Ascending aorta (tissue), 2 donors: Measurements from ENCODE around the gene MMP20. TPM values are rescaled to one million over a fixed set of nuclear protein-coding genes. Genes with fewer than 3 reads are reported as not detected.

Experiments
- DNase-seq, 2 donors: peaks; one replicate each; pipeline ENCODE4 v3.0.0-alpha.2; 2019; ENCODE audit warnings: low spot score in 2 of 2
- H3K27ac ChIP-seq, 2 donors: fragments of 200-600 bp; sonication (generic); one replicate each; pipeline ENCODE4 v1.5.1; 2016 to 2017; ENCODE audit warnings: mild to moderate bottlenecking in 1 of 2
- H3K27me3 ChIP-seq: fragments of 200-600 bp; sonication (generic); one replicate; pipeline ENCODE4 v1.5.1; 2017
- H3K36me3 ChIP-seq, 2 donors: fragments of 200-600 bp; sonication (generic); one replicate each; pipeline ENCODE4 v1.5.1; 2016
- H3K4me1 ChIP-seq, 2 donors: fragments of 200-600 bp; sonication (generic); one replicate each; pipeline ENCODE4 v1.5.1; 2016 to 2017; ENCODE audit warnings: mild to moderate bottlenecking in 1 of 2
- H3K4me3 ChIP-seq, 2 donors: fragments of 200-600 bp; sonication (generic); one replicate each; pipeline ENCODE4 v1.5.1; 2016 to 2017; ENCODE audit warnings: mild to moderate bottlenecking in 1 of 2
- H3K9me3 ChIP-seq, 2 donors: fragments of 200-600 bp; sonication (generic); one replicate each; pipeline ENCODE4 v1.5.1; 2016
- CTCF ChIP-seq, 3 experiments: fragments of 200-600 bp in 2 of 3; fragments of 450-650 bp in 1 of 3; sonication (generic) in 2 of 3; IDR thresholded peaks; one replicate each; pipeline ENCODE4 v1.5.1; 2016 to 2019; ENCODE audit warnings: antibody characterized with exemption in 3 of 3, mild to moderate bottlenecking in 1 of 3, moderate library complexity in 1 of 3
- intact Hi-C: fragments of 100-400 bp; cut with DNase I; formaldehyde crosslinking; loops from one replicate; pipeline ENCODE4 v1.15.1; 2023
- total RNA-seq: library from RNA; depleted of rRNA; stranded (reverse); fragments of >200 nt; gene quantifications from one replicate; pipeline ENCODE4 v1.1.0, GENCODE V29; 2016

Gene MMP20
- total RNA-seq, 1 donor from 2014 or later: not detected

DNA sequence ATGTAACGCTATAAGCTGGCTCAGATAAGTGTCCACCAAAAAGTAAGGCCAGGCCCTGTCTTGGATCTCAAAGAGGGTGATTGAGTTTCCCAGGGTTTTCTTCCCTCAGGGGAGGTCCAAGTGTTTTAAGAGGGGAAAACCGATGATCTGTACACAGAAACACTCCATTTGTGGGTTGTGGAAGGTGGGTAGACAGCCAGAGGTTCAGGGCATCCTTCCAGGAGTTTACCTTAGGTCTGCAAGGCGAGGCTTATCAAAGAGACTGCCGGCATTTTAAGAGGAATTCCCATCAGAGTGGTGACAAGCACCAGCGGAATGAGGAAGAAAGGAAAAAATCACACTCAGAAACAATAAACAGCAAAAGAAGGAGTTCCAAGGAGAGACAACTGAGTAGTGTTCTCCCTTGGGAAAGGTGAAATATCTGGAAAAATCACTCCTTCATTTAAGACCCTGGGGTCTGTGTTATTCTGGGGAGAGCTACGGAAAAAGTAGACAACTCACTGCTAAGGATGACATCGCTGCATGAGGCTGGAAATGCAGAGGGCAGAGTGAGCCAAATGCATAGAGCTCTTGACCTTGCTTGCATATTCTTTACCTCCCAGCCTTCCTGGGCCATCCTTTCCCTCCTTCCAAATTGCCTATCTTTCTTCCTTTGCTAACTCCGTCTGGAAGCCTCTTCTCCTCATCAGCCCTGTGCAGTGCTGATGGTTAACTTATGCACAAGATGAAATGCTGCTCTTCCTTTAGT lies 72.5 kb downstream of the MMP20 start:
- H3K36me3 ChIP-seq: no peaks in the 10 kb centered on the region
- DNase-seq: no peak
- H3K27ac ChIP-seq: no peak overlapping the region
- H3K9me3 ChIP-seq: no peaks in the 10 kb centered on the region
- intact Hi-C loops: no loop called here
- H3K4me3 ChIP-seq: no peak overlapping the region
- TF ChIP-seq CTCF (IDR thresholded peaks at IDR 0.05): no peak
- no peaks in the 10 kb centered on the region for H3K27me3 ChIP-seq
- H3K4me1 ChIP-seq: no peaks in the 10 kb centered on the region

GRCh38 chr11:102552020-102552419 lies 73.1 kb downstream of the MMP20 start:
- no peaks in the 10 kb centered on the region for H3K27me3 ChIP-seq
- H3K36me3 ChIP-seq: no peaks in the 10 kb centered on the region
- TF ChIP-seq CTCF (IDR thresholded peaks at IDR 0.05): no peak
- no peak overlapping the region for H3K27ac ChIP-seq
- H3K4me1 ChIP-seq: no peaks in the 10 kb centered on the region
- H3K9me3 ChIP-seq: no peaks in the 10 kb centered on the region
- no peak for DNase-seq
- H3K4me3 ChIP-seq: no peak overlapping the region
- intact Hi-C loops: no loop called here

GRCh38 chr11:102551169-102551781 lies 73.9 kb downstream of the MMP20 start:
- Histone ChIP-seq H3K9me3 (no peaks in the 10 kb centered on the region), H3K27me3 (no peaks in the 10 kb centered on the region), H3K4me1 (no peaks in the 10 kb centered on the region), H3K27ac (no peak overlapping the region), H3K4me3 (no peak overlapping the region), H3K36me3 (no peaks in the 10 kb centered on the region)
- no peak for TF ChIP-seq CTCF (IDR thresholded peaks at IDR 0.05)
- intact Hi-C loops: no loop called here
- no peak for DNase-seq

GRCh38 chr11:102546923-102547471 lies 78.1 kb downstream of the MMP20 start:
- no peaks in the 10 kb centered on the region for H3K9me3 ChIP-seq
- no peak for TF ChIP-seq CTCF (IDR thresholded peaks at IDR 0.05)
- intact Hi-C loops: no loop called here
- no peaks in the 10 kb centered on the region for H3K36me3 ChIP-seq
- H3K4me1 ChIP-seq: no peaks in the 10 kb centered on the region
- no peaks in the 10 kb centered on the region for H3K27me3 ChIP-seq
- no peak for DNase-seq
- H3K4me3 ChIP-seq: no peak overlapping the region
- H3K27ac ChIP-seq: no peak overlapping the region

DNA sequence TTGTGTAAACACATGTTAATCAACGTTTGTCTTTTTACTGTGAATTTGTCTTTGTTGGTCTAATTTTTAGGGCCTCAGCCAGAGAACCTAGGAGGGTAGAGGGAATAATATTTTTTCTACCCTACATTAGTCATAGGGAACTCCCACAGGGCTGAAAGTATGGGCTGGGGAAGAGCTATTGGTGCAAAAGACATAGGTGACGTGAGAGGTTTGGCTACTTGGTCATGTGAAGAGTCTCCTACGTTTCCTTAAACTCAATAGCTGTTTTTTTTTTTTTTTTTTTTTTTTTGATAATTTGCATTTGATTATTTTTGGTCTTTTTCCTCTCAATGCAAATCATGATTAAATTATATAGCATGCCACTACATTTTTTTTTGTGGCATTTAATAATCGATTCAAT lies 78.7 kb downstream of the MMP20 start:
- Histone ChIP-seq H3K4me1 (no peaks in the 10 kb centered on the region), H3K9me3 (no peaks in the 10 kb centered on the region), H3K27ac (no peak overlapping the region), H3K4me3 (no peak overlapping the region), H3K27me3 (no peaks in the 10 kb centered on the region), H3K36me3 (no peaks in the 10 kb centered on the region)
- no peak for TF ChIP-seq CTCF (IDR thresholded peaks at IDR 0.05)
- intact Hi-C loops: no loop called here
- DNase-seq: no peak
